Left ventricle myocardium inferior (tissue), 1 donor: ENCODE results near the gene ARMC5. TPM values are rescaled to one million over a fixed set of nuclear protein-coding genes. Genes with fewer than 3 reads are reported as not detected.

ENCODE experiments used
- DNase-seq: peaks from one replicate; pipeline ENCODE4 v3.0.0-alpha.2; 2020
- H3K27ac ChIP-seq: fragments of 200-600 bp; replicated peaks from 2 replicates; pipeline ENCODE4 v1.8.0; 2021
- H3K27me3 ChIP-seq: fragments of 200-600 bp; 2 replicates; pipeline ENCODE4 v1.8.0; 2021; ENCODE audit warnings: low read depth
- H3K36me3 ChIP-seq: fragments of 200-600 bp; 2 replicates; pipeline ENCODE4 v1.8.0; 2021
- H3K4me1 ChIP-seq: fragments of 200-600 bp; 2 replicates; pipeline ENCODE4 v1.8.0; 2021
- H3K4me3 ChIP-seq: fragments of 200-600 bp; 2 replicates; pipeline ENCODE4 v1.8.0; 2021; ENCODE audit warnings: mild to moderate bottlenecking, moderate library complexity
- H3K9me3 ChIP-seq: fragments of 200-600 bp; replicated peaks from 2 replicates; pipeline ENCODE4 v1.8.0; 2021
- intact Hi-C: fragments of 100-400 bp; cut with micrococcal nuclease; formaldehyde crosslinking; loops from one replicate; pipeline ENCODE4 v1.11.0; 2022
- total RNA-seq: library from RNA; stranded (reverse); fragmentation: NEBNext Ultra II Directional; extraction: Animal tissue kit (Norgen Biotek cat#: 25700); gene quantifications from one replicate; pipeline ENCODE4 v1.2.1, GENCODE V29; 2021
- TF ChIP-seq, protein P1 (sequence below): fragments of 200-600 bp; IDR thresholded peaks from 2 replicates; pipeline ENCODE4 v1.8.0; 2021; ENCODE audit warnings: antibody characterized with exemption, mild to moderate bottlenecking, borderline replicate concordance
- donor health status: DM: no; HTN: yes; CAD: no; lungs with severe emphysema.

ARMC5 gene
- total RNA-seq, 1 donor from 2014 or later = 5.8 TPM

DNA sequence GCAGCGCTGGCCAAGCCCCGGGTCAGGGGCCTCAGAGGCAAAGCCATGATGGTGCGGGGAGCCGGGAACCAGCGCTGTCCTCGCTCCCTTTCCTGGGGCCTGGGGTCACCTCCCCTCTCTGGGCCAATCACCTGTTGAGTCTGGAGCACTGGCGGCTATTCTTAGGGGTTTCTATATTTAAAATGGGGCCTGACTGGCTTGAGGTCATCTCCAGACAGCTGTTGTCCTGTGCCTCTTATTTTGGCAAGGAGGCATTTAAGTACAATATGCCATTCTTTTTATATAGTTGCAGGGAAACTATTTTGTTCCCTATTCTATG, 31.1 kb upstream of the ARMC5 start, which contains the start of gene COX6A2:
COX6A2 (minus strand) TSS at position 82 of the 319 bp plus-strand sequence; CDS start at position 47, 35 bp downstream.
- intact Hi-C loops = no loop called here
- Histone ChIP-seq H3K27ac (peak within 1 kb of the TSS; percentile 97), H3K27me3 (peaks cover 9% of the 10 kb centered on the region), H3K4me3 (peak within 1 kb of the TSS; percentile 73), H3K36me3 (peaks cover 18% of the 10 kb centered on the region), H3K4me1 (peaks cover 55% of the 10 kb centered on the region), H3K9me3 (no peaks in the 10 kb centered on the region)
- TF ChIP-seq, protein P1, sequence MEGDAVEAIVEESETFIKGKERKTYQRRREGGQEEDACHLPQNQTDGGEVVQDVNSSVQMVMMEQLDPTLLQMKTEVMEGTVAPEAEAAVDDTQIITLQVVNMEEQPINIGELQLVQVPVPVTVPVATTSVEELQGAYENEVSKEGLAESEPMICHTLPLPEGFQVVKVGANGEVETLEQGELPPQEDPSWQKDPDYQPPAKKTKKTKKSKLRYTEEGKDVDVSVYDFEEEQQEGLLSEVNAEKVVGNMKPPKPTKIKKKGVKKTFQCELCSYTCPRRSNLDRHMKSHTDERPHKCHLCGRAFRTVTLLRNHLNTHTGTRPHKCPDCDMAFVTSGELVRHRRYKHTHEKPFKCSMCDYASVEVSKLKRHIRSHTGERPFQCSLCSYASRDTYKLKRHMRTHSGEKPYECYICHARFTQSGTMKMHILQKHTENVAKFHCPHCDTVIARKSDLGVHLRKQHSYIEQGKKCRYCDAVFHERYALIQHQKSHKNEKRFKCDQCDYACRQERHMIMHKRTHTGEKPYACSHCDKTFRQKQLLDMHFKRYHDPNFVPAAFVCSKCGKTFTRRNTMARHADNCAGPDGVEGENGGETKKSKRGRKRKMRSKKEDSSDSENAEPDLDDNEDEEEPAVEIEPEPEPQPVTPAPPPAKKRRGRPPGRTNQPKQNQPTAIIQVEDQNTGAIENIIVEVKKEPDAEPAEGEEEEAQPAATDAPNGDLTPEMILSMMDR = no peak
- DNase-seq = peak; percentile 67

DNA sequence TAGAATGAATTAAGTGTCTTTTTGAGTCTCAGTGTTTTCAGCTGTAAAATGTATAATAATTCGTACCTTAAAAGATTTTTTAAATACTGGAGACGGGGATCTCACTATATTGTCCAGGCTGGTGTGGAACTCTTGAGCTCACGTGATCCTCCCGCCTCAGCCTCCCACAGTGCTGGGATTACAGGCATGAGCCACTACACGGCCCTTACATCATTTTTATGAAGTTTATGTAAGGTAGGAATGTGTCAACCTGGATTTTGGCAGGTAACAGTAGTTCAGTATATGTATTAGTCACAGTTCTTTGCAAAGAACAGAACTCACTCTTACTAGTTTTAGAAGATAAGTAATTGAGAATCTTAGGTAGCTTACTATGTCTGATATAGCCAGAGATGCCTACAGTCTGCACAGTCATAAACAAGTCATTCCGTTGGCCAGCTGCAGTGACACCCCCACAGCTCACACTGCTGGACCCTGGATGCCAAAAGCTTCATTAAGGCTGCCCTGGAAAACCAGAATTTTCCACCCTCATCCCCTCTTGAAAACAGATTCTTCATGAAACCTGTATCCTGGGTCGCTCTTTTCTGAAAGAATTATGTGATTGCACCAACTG, 30.6 kb upstream of the ARMC5 start:
- Histone ChIP-seq H3K4me3 (peak overlapping the region; percentile 73), H3K4me1 (peaks cover 55% of the 10 kb centered on the region), H3K27me3 (peaks cover 9% of the 10 kb centered on the region), H3K27ac (peak overlapping the region; percentile 97), H3K36me3 (peaks cover 18% of the 10 kb centered on the region), H3K9me3 (no peaks in the 10 kb centered on the region)
- intact Hi-C loops = no loop called here
- DNase-seq = no peak
- TF ChIP-seq, protein P1 = no peak

DNA sequence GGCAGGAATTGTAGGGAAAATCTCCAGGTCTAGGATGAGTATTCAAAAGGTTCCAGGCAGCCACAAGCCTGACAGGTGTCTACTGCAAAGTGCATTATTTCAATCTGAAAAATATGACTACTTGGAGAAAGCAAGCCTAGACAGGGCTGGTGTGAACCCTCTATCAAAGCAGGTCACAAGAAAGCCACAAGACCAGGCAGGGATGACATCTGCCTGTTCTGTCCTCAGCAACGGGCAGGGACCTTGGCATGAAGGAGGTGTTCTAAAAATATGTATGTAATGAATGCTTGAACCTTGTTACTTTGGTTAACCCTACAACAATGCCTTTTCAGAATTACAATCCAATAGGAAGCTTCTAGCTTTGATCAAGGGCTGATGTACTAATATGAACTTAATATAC, 30.0 kb upstream of the ARMC5 start:
- peak overlapping the region; percentile 97 for H3K27ac ChIP-seq

DNA sequence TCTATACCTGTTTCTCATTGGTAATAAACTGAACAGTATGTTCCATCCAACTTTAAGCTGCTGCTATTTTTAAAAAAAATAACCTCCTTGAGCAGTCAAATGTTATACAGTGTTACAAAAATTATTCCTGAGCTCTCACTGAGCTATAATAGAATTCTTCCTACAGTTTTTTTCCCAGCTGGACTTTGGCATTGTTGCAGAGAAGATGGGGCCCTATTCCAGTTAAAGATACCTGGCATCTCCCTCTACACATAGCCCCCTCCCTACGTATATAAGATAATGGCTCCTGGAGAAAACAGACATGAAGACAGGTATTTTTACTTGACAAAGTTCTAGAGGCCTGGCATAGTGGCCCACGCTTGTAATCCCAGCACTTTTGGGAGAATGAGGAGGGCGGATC, 29.5 kb upstream of the ARMC5 start:
- H3K27ac ChIP-seq = peak overlapping the region; percentile 97
- TF ChIP-seq, protein P1 = no peak
- H3K9me3 ChIP-seq = no peaks in the 10 kb centered on the region
- no peak for DNase-seq
- peak overlapping the region; percentile 14 for H3K4me3 ChIP-seq
- H3K27me3 ChIP-seq = peaks cover 6% of the 10 kb centered on the region
- H3K4me1 ChIP-seq = peaks cover 55% of the 10 kb centered on the region
- peaks cover 18% of the 10 kb centered on the region for H3K36me3 ChIP-seq
- intact Hi-C loops = no loop called here

More for the DNA sequence above, 30.0 kb upstream of the ARMC5 start:
- no peak for DNase-seq
- TF ChIP-seq, protein P1 = no peak
- Histone ChIP-seq H3K9me3 (no peaks in the 10 kb centered on the region), H3K27me3 (peaks cover 9% of the 10 kb centered on the region), H3K36me3 (peaks cover 18% of the 10 kb centered on the region), H3K4me1 (peaks cover 55% of the 10 kb centered on the region), H3K4me3 (peak overlapping the region; percentile 73)
- intact Hi-C loops = no loop called here

DNA sequence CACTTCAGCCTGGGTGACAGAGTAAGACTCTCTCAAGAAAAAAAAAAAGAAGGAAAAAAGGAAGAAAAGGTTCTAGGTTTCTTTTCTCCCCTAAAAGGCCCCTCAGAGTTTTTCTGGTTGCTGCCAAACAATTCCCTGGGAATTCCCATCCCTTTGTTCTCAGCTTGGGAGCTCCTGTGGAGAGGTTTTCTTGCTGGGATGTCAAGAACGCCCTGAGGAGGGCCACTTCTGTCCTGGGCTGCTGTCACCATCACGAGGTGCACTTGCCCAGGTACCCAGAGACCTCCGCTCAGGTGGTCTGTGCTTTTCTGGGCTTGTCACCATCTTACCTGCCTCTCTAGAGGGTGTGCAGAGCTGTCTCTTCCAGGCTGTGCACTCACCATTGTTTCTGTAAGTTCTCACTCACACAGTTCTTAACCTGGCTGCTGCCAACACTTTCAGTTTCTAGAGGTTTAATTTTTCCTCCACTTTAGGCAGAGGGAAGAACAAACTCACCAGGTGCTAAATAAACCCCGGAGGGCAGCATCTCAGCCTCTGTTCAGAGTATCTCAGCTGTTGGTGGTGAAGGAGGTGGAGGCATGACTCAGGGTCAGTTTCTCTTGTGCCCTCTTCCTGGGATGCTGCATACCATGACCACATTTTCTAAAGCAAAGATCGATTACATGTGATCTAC, 28.8 kb upstream of the ARMC5 start:
- Histone ChIP-seq H3K27ac (peak overlapping the region; percentile 97), H3K36me3 (peaks cover 13% of the 10 kb centered on the region), H3K9me3 (no peaks in the 10 kb centered on the region), H3K27me3 (peaks cover 5% of the 10 kb centered on the region), H3K4me3 (peak overlapping the region; percentile 14), H3K4me1 (peaks cover 52% of the 10 kb centered on the region)
- TF ChIP-seq, protein P1 = no peak
- intact Hi-C loops = no loop called here
- DNase-seq = no peak
